ENCODE measurements around the gene SPTAN1.
"Not testable (repeated sequence)": the region's sequence is repeated elsewhere in the genome, so short reads cannot be mapped to it uniquely, and the experiment has no call there.

SPTAN1 gene

DNA sequence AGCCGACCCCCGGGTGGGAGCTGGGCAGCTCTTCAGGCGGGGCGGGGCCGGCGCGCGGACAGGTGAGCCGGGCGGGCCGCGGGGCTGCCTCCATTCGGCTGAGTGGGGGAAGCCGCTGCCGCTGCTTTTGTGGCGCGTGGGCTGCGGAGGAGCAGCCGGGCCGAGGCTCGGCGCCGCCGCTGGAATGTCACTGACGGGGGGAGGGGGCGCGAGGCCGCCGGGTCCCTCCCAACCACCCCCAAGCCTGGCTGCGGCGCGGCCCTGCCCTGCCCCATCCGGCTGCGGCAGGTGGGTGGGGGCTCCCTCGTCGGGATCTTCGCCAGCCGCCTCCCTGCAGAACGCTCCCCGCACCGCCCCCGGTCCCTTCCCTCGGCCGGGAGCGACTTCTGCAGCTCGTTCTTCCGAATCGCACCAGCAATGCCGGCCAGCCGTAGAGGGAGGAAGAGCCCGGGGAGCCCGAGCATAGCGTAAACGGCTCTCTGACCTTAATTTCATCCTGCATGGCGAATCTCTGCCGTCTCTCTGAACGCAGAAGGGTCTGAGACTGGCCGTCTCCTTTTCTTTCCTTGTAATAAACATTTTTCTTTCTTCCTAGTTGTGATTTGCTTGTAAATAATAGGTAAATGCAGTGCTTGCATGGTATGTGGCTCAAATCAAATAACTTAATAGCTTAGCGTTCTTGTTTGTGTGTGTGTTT, 505 bp downstream of the SPTAN1 start:
- no peak for DNase-seq (ENCODE audit: low read depth)

DNA sequence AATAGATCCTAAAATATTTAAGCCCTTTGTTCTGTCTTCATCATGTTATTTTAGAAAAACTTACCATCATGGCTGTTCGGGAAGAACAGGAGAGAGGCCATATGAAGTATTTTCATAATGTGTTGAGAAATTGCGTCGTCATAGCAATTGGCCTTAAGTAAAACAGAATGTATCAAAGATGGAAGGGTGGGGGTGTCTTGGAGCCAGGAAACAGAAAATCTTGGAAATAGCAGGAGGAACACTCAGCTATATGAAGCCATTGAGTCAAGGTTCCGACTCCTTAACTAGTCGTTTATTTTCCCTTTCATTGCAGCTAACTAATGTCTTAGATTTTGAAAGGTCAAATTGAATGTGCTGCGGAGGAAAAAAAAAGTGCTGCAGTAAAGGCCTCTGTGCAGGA, 1.3 kb downstream of the SPTAN1 start:
- DNase-seq (ENCODE audit: low read depth), result peak; percentile 91

- DNase-seq (ENCODE audit: low read depth), result peak; percentile 97
These were observed 1.9 kb downstream of the SPTAN1 start for GRCh38 chr9:128554155-128554862.

- DNase-seq (ENCODE audit: low read depth), result peak; percentile 85
These were observed 2.9 kb downstream of the SPTAN1 start for GRCh38 chr9:128555180-128555721.

DNA sequence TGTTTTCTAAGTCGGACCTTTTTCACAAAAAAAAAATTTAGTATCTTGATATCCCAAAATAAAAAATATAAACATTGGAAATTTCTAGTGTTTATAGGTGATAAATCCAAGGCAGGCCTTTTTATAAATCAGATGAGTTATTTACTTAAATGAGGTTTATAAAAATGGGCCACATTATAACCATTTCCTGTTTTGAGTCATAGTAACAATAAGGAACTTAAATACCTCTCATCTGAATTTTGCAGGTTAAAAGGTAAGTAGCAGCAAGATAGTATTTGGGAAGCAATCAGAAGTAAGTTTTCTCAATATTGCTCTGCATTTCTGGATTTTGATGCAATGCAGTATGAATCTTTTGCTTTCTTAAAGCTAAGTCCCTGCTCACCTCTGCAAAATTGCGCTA, 3.9 kb downstream of the SPTAN1 start:
- no peak for DNase-seq (ENCODE audit: low read depth)

DNA sequence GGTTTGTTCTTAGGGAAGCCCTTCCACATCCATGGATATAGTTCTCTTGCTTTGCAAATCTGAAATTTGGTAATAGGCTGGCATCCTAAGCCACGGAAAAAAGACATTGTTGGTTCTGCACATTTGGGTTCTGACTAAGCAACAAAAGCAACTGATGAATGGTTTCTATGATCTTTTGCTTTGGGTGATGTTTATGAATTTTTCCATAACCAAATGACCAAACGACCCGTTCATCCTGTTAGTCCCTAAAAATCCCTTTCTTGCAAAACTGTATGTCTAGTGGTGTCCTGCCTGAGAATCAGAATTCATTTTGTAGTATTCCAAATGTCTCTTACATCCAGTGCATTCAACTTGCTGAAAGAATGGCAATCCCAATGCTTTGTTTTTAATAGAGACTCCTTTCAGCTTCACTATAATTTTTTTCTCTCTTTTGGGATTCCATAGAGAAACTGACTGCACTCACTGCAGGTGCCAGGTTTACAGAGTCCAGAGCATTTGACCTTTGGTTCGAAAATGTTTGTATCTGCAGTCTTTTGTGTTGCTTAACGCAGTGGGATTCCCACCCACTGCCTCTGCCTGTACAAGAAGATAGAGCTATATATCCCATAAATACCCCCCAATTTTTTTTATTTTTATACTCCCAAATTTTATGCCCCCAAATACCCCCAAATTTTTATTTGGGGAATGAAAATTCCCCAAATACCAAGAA, 4.7 kb downstream of the SPTAN1 start:
- DNase-seq (ENCODE audit: low read depth), result no peak

- DNase-seq (ENCODE audit: low read depth), result peak; percentile 92
These were observed 6.3 kb downstream of the SPTAN1 start for GRCh38 chr9:128558431-128559310.

DNA sequence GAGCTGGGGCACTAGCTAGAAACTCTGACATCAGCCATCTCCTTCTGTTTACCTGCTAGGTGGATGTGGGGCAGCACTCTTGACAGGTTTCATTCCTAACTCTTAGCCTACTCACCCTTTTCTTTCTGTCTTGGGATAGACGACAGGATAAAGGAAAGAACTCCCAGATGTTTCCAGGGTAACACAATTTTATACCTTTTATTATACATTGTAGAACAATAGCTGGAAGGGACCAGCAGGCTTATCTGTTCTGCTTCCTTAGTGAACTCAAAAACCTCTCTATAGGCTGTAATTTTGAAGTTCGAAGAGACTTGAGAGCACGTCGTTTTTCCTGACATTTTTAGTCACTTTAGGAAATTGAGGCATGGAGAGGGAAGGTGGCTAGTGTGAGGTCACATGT, 13.2 kb downstream of the SPTAN1 start:
- DNase-seq (ENCODE audit: low read depth), result no peak

GRCh38 chr9:128568470-128569078, 16.2 kb downstream of the SPTAN1 start:
- DNase-seq (ENCODE audit: low read depth), result no peak

- DNase-seq (ENCODE audit: low read depth), result no peak
These were observed 23.1 kb downstream of the SPTAN1 start for GRCh38 chr9:128575469-128575868.

- peak; percentile 78 for DNase-seq (ENCODE audit: low read depth)
These were observed 23.5 kb downstream of the SPTAN1 start for GRCh38 chr9:128575916-128576315.

- no peak for DNase-seq (ENCODE audit: low read depth)
These were observed 24.8 kb downstream of the SPTAN1 start for GRCh38 chr9:128577206-128577605.

DNA sequence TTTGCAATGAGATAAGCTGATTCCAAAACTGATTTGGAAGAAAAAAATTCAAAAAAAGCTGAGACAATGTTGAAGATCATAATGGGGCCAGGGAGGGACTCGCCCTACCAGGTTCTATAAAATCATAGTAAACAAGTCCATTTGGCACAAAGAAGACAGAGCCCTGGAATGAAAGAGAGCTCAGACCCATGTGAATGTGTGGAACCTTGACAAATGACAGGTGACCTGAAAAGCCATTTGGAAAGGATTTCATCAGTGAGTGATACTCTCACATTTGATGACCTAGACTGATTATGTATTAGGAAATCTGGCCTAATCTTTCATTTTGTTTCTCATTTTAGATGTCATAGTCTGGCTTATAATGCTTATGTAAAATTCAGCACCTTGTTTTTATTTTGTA, 26.8 kb downstream of the SPTAN1 start:
- DNase-seq (ENCODE audit: low read depth), result no peak

DNA sequence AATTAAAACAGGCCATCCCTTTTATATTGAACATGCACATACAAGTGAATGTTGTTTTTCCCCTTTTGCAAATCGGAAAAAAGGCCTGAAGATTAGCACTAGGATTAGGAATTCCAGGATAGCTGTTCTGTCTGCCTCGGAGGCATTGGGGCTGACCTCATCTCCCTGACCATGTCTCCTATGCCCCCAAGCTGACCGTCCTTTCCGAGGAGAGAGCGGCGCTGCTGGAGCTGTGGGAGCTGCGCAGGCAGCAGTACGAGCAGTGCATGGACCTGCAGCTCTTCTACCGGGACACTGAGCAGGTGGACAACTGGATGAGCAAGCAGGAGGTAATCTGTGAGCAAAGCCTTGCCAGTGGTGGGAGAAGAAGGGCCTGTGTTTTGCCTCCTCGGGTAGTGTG, 28.3 kb downstream of the SPTAN1 start:
- DNase-seq (ENCODE audit: low read depth), result no peak

DNA sequence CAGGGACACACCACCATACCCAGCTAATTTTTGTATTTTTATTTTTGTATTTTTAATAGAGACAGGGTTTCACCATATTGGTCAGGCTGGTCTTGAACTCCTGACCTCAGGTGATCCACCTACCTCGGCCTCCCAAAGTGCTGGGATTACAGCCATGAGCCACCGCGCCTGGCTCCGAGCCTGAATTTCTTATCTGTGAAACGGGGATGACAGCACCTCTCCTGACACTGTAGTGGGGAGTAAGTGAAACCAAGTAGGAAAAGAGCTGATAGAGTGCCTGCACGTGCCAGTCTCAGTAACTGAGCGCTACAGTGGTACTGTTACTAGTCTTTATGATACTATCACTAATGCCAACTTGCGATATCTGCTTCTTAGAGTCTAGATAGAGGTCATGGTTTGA, 32.8 kb downstream of the SPTAN1 start:
- DNase-seq (ENCODE audit: low read depth), result not testable (repeated sequence)

DNA sequence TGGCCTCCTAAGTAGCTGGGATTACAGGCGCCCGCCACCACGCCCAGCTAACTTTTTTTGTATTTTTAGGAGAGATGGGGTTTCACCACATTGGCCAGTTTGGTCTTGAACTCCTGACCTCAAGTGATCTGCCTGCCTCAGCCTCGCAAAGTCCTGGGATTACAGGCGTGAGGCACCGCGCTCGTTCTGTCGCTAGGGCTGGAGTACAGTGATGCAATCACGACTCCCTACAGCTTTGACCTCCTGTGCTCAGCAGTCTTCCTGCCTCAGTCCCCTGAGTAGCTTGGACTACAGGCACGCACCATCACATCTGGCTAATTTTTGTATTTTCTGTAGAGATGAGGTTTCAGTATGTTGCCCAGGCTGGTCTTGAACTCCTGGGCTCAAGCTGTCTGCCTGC, 34.5 kb downstream of the SPTAN1 start:
- DNase-seq (ENCODE audit: low read depth), result peak; percentile 59

- peak; percentile 15 for DNase-seq (ENCODE audit: low read depth)
These were observed 35.1 kb downstream of the SPTAN1 start for GRCh38 chr9:128587453-128587852.

GRCh38 chr9:128588581-128589233, 36.3 kb downstream of the SPTAN1 start:
- DNase-seq (ENCODE audit: low read depth), result no peak

GRCh38 chr9:128593039-128593438, 40.7 kb downstream of the SPTAN1 start:
- no peak for DNase-seq (ENCODE audit: low read depth)

DNA sequence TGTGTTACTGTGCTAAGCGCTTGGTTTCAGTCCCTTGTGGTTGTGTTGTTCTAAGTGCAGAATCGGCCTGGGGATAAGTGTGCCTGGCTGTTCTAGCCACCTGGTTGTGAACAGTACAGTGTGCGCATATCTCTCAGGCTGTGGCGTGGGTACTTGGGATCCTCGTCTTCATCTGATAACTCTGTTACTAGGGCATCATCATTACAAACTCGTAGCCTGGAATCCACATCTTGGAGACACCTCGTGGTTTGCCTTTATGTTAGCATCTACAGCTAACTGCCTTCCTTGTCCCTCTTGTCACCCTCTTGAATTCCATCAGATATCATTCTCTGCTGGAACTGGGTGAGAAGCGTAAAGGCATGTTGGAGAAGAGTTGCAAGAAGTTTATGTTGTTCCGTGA, 41.5 kb downstream of the SPTAN1 start:
- no peak for DNase-seq (ENCODE audit: low read depth)

DNA sequence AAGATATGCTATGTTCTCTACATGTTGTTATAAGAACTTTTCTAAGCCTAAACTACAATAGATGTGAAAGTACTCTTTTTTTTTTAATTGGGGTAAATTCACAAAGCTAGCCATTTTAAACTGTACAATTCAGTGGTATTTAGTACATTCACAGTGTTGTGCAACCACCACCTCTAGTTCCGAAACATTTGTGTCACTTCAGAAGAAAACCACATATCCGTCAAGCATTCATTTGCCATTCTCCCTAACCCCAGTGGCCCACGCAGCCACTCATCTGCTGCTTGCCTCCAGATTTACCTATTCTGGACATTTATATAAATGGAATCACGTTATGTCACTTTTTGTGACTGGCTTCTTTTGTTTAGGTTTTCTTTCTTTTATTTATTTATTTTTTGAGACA, 43.1 kb downstream of the SPTAN1 start:
- DNase-seq (ENCODE audit: low read depth), result peak; percentile 74
